ENCODE measurements around the gene YPEL2.

The YPEL2 gene

GRCh38 chr17:59437791-59438281 lies 106.4 kb downstream of the YPEL2 start:
- DNase-seq: no peak

GRCh38 chr17:59439262-59439661 lies 107.8 kb downstream of the YPEL2 start:
- no peak for DNase-seq

- no peak for DNase-seq
These were observed 108.3 kb downstream of the YPEL2 start for GRCh38 chr17:59439741-59440211.

DNA sequence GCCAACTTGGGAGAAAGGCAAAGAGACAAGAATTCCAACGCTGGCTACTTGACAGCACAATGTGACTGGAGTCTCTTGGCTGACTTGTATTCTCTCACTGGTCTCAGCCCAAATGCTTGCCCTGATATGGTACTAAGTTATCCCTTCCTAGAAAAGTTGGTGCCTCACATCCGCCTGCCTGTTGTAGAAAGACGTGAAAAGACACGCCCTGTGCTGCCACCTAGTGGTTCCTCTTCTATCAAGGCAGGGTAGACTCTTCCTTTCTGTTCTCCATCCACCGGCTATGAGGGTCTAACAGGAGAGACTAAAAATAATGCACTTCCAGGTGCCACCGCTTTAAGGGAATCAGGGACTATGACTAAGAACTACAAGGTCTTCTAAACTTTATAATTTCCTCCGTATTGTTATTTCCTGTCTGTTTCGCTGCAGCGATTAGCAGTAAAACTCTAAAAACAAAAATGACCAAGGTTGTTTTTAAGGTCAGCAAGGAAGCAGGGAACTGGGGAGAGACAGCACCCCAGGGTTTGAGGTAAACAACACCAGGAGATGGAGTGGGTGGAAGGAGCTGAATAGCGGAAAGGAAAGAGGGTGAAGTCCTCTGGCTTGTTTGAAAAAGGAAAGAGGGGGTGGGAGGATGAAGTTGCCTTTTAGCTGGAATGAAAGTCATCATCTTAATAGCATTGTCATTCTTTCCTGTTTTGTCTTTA lies 109.5 kb downstream of the YPEL2 start:
- peak; percentile 84 for DNase-seq

GRCh38 chr17:59441464-59442096 lies 110.1 kb downstream of the YPEL2 start:
- DNase-seq: no peak

DNA sequence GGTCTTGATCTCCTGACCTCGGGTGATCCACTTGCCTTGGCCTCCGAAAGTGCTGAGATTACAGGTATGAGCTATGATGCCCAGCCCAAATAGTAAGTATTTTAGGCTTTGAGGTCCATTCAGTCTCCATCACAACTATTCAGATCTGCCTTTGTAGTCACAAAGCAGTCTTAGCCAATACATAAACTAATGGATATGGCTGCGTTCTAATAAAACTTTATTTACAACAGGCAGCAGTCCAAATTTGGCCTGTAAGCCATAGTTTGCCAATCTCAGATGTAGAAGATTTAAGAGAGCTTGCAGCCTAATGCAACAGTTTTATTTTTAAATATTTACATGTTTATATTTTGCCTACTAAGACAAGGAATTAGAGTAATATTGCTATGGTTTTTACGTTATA lies 111.7 kb downstream of the YPEL2 start:
- DNase-seq: no peak

Data from fibroblast of skin of right biceps (primary cell).